Ecto neural progenitor cell (in vitro differentiated cells): ENCODE results near the gene EIF2AK3.
"Not testable (repeated sequence)": the region's sequence is repeated elsewhere in the genome, so short reads cannot be mapped to it uniquely, and the experiment has no call there.

Experiments
- DNase-seq: peaks from one replicate; pipeline ENCODE4 v3.0.0-alpha.2; 2018; ENCODE audit warnings: low spot score

Gene EIF2AK3

DNA sequence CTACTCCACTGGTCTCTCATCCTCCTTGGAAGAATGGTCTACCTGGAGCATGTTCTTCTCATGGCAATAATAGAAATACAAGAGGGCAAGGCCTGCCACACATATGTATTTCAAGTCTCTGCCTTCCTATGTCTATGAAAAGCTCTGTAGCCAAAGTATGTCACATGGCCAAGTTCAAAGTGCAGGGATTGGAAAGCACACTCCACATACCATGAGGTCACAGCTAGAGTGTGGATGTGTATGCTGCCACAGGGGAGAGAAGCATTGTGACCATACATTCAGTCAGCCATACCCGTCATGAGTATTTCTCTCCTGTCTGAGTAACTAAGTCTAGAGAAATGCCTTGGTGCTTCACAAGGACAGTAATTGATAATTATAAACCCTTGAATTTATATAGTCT is 8.8 kb upstream of the EIF2AK3 start:
- DNase-seq, result no peak

GRCh38 chr2:88632569-88632968 is 5.3 kb upstream of the EIF2AK3 start:
- DNase-seq, result no peak

DNA sequence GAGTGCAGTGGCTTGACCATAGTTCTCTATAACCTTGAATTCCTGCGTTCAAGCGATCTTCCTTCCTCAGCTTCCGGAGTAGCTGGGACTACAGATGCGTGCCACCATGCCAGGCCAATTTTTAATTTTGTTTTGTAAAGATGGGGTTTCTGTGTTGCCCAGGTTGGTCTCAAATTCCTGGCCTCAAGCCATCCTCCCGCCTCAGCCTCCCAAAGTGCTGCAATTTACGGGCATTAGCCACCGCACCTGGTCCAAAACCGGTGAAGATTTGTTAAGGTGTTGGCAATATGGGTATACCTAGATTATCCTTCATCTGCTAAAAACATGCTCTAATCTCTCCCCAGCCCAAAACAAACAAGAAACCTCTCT is 1.3 kb upstream of the EIF2AK3 start:
- DNase-seq, result no peak

DNA sequence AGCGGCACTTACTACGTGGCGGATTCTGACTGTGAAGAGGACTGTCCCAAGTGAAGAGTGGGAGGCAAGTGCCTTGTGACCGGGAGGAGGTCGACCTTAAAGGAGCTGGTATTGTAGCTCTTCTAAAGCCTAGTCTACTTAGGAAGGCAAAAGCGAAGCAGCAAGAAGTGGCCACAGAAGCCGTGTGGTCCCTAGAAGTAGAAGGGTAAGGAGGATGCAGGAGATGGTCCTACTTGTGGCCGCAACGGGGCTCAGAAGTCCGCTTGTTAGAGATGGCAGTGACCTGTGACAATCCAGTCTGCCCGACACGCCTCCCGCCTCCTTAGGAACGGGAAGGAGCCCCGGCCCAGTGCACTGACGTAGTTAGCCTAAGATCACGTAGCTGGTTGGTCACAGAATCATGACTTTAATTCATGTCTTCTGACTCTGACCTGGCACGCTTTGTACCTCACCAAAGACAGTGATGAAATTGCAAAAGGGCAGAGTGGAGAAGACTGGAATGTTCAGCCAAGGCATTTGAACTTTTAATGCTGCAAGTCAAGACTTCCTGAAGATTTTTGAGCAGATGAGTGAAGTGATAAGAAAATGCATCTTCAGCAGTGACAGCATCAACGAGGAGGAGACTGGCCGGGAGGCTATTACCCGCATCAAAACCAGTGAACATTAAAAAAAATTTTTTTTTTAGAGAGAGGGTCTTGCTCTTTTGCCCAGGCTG is 749 bp upstream of the EIF2AK3 start:
- peak; percentile 87 for DNase-seq

DNA sequence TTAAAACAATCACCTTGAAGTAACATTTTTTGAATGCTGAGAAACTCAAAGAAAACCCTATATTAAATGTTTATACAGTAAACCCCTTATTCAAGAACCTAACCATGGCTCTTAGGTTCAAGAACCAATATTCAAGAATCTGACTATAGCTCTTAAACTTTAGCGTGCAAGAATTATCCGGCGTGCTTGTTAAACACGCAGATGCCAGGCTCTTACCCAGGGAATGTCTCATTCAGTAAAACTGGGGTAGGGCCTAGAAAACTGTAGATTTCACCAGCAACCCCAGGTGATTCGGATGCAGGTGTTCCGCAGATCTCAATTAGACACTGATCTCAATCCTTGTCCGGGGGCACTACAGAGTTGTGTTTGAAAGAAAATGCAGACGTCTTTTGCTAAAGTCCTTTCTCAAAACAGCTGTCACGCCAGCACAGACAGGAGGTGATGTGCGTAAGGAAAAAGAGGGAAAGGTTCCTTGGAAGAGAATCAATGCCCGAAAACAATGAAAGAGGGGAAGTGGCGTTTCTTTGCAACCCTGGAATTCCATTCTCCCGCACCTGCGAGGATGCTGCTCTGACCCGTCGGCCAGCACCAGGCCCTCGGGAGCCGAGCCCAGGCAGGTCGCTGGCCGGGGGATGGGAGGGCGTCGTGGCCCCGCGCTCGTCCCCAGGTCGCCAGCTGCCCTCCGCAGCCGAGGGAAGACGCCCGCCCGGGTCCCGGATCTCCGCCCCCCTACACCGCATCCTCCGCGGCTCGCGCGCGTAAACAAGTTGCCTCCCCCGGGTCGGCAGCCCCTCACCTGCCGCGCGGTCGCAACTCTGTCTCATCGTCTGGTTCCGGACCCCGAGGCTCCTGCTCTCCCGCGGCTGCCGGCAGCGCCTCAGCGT is 851 bp downstream of the EIF2AK3 start:
- DNase-seq, result peak; percentile 63

DNA sequence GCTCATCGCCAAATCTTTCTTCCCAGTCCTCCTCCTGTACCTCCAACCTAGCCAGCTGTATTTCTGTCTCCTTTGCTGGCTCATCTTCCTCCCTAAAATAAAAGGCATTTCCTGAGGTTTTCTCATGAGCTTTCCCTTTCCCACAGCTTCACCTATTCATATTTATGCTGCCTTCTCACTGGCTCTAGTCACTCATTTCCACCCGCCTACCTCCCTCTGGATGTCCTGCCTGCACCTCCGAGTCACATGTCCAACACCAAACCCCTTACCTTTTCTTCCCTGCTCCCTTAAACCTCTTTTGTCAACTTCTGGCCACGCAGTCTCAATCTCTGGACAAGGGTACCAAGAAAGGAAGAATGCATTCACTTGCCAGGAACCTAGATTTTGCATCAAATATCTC is 2.8 kb downstream of the EIF2AK3 start:
- no peak for DNase-seq

DNA sequence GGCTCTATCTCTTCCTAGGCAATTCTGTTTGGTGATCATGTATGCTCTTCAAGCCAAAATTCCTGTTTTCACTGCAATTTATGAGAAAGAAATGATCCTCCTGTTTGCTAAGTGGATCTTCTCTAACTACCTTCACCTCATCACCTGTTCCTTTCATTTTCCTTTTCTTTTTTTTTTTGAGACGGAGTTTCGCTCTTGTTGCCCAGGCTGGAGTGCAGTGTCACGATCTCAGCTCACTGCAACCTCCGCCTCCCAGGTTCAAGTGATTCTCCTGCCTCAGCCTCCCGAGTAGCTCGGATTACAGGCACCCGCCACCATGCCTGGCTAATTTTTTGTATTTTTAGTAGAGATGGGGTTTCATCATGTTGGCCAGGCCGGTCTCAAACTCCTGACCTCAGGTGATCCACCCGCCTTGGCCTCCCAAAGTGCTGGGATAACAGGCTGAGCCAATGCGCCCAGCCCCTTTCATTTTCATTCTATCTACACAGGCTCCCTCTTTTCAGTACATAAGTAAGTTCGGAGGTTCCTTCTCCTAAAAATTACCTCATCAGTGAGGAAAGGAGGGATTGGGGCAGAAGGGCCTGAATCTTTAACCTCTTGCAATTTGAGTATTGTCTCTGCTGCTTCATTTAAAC is 3.3 kb downstream of the EIF2AK3 start:
- not testable (repeated sequence) for DNase-seq

DNA sequence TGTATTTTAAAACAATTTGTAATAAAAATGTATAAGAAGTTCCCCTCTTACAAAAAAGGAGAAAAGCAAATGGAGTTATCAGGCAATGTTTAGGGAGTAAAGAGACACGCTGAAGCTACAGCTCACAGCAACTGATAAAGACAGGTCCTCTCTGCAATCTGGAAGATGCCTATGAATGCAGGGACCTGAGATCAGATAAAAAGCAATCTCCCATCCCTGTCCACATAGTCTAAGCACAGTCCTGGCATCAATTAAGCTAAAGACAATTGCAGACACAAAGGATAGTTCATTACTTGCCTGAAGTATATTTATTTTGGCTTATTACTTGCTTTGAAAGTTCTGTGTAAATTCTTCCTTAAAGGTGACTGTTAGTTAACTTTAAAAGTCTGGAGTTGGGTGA is 5.0 kb downstream of the EIF2AK3 start:
- no peak for DNase-seq

GRCh38 chr2:88621432-88621831 is 5.8 kb downstream of the EIF2AK3 start:
- DNase-seq, result no peak

DNA sequence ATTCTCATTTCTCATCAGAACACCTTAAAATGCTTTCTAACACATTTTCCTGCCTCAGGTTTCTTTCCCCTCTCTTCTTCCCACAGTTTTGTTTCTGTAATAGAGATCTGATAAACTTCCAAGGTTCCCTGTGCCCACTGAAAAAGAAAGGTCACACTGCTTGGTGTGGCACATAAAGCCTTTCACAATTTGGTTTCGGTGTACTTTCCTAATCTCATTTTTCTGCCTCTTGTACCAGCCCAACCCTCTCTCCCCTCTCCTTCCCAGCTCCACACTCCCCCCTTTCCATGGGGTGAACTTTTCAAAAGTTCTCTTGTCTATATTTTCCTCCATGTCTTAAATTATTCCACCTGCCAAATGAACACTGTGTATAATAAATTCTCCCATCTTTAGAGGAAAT is 7.2 kb downstream of the EIF2AK3 start:
- DNase-seq, result no peak

DNA sequence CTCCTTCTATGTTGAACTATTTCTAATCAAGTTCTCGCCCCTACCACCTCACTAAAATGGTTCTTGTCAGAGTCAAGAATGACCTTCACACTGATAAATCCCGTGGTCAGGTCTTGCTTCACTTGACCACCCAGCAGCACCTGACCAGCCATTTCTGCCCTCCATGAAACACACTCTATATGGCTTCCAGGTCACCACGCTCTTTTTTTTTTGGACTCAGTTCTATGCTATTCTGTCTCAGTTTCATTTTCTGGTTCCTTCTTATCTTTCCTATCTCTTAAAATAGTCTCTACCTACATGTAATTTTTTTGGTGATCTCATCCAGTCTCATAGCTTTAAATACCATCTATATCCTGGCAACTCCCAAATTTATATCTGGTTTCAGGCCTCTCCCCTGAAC is 11.4 kb downstream of the EIF2AK3 start:
- DNase-seq, result no peak

GRCh38 chr2:88614497-88615157 is 12.6 kb downstream of the EIF2AK3 start:
- no peak for DNase-seq

- no peak for DNase-seq
These were observed 13.3 kb downstream of the EIF2AK3 start for GRCh38 chr2:88613921-88614320.

GRCh38 chr2:88608184-88608583 is 19.1 kb downstream of the EIF2AK3 start:
- no peak for DNase-seq

- no peak for DNase-seq
These were observed 19.8 kb downstream of the EIF2AK3 start for GRCh38 chr2:88607416-88607815.

DNA sequence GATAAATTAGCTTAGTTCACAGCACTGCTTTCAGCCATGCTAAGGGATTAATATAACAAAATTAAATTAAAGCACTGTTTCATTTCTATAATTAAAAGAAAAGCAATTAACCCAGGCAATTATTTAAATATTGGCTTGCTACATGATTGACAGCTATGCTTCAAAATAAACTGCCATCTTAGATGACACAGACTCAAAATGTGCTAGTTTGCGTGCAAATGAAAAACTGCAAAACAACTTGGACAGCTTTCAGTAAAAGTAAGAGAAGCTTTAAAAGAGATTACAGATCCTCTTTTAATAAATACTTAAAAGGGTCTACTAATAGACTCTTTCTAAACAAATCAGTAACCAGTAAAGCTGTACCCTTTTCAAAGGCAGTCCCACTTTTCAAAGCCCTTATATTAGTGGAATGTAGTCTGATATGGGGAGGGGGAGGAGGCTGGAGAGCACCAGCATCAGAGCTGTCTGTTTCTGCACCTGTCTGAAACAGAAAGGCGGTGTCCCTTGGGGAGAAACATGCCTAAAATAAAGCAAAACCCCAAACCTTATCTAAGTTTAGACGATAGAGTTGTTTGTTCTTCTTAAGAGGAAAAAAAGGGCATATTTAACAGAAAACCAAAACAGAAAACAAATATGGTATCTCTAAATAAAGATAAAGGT is 20.8 kb downstream of the EIF2AK3 start:
- DNase-seq, result no peak

GRCh38 chr2:88603146-88603545 is 24.1 kb downstream of the EIF2AK3 start:
- DNase-seq, result no peak

DNA sequence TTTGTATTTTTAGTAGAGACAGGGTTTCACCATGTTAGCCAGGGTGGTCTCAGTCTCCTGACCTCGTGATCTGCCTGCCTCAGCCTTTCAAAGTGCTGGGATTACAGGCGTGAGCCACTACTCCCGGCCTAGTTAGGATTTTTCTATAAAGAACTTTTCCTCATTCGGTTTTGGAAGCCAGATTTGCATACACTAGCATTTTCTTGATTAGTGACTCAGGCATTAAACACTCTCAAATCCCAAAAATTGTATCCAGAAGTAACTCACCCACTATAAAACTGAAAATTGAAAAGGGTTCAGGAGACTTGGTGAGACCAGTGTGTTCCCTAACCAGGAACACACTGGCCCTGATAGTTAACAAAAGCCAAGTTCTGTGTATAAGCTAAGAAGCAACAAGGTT is 25.2 kb downstream of the EIF2AK3 start:
- no peak for DNase-seq

DNA sequence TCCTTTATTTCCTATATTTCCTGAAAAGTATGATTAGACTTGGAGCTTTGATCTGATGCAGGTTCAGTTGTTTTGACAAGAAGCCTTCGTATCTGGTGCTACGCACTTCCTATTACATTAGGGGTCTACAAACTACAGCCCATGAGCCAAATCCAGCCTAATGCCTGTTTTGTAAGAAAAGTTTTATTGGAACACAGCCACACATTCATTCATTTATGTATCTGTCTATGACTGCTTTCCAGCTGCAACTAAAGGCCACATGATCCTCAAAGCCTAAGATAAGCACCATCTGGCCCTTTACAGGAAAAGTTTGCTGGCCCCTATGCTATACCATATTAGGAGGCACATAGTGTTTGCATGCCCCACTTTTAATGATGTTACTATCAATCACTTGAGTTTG is 26.0 kb downstream of the EIF2AK3 start:
- no peak for DNase-seq

DNA sequence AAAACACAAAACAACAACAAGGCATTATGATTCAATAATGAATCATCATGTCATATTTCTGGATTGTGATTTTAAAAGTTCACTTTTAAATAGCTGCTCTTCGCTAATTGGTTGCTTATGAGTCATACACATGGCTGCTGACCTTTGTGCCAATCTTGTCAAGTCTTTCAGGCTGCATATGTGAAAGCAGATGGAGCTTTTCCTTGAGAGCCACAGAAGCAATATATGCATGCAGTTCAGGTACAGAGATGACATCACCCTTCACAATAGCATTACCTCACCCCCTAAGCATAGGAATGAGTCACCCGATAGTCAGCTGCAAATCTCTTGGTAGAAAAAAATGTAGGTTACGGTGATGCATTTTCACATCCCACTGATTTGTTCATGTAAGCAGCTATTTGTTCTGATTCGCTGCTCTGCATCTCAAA is 27.2 kb downstream of the EIF2AK3 start:
- no peak for DNase-seq

- DNase-seq, result no peak
These were observed 27.7 kb downstream of the EIF2AK3 start for GRCh38 chr2:88599527-88599926.

DNA sequence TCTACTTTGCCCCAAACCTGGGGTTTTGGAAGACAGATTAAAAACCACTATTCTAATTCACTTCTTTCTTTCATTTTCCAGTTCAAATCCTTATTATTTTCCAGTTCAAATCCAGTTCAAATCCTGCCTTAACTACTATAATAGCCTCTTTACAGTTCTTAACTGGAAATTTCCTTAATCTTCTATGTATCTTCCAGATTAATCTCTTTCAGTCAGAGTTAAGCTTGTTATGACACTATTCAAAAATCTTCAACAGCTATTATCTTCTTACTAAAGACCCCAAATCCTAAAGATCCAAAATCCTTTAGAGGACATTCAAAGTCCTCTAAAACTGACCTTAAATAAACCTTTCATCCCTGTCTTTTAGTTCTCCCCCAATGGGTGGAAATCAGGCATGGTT is 30.1 kb downstream of the EIF2AK3 start:
- no peak for DNase-seq
